WERI-Rb-1 (cell line): ENCODE measurements around the gene MAP7D1.
A peak's percentile ranks its signal among the peaks of the same experiment; 100 is the strongest.

Source experiments
- DNase-seq: peaks from one replicate; pipeline ENCODE4 v3.0.0-alpha.2; 2020
- H3K27ac ChIP-seq: fragments of 250-450 bp; sonication (Bioruptor Pico); 2 replicates; pipeline ENCODE4 v1.5.1; 2020; ENCODE audit warnings: mild to moderate bottlenecking, moderate library complexity
- H3K27me3 ChIP-seq: fragments of 250-450 bp; sonication (Bioruptor Pico); 2 replicates; pipeline ENCODE4 v1.5.1; 2021; ENCODE audit warnings: mild to moderate bottlenecking, low read depth, moderate library complexity; ENCODE audit not compliant: insufficient read depth, severe bottlenecking
- H3K36me3 ChIP-seq: fragments of 250-450 bp; sonication (Bioruptor Pico); 2 replicates; pipeline ENCODE4 v1.5.1; 2020; ENCODE audit warnings: mild to moderate bottlenecking, moderate library complexity
- H3K4me3 ChIP-seq: 2 replicates; pipeline ENCODE4 v1.5.1; 2011; ENCODE audit warnings: low read depth, mild to moderate bottlenecking, control low read depth, low read length
- H3K9me3 ChIP-seq: fragments of 250-450 bp; sonication (Bioruptor Pico); 2 replicates; pipeline ENCODE4 v1.5.1; 2021; ENCODE audit warnings: mild to moderate bottlenecking, moderate library complexity; ENCODE audit not compliant: severe bottlenecking
- TF ChIP-seq, protein P1 (sequence below): IDR thresholded peaks from 2 replicates; pipeline ENCODE4 v1.5.1; 2011; ENCODE audit warnings: low read depth, mild to moderate bottlenecking, control low read depth, inconsistent platforms, low read length

MAP7D1 gene

GRCh38 chr1:36151134-36151844 is 4.7 kb upstream of the MAP7D1 start:
- DNase-seq = no peak
- Histone ChIP-seq H3K27me3 (no peaks in the 10 kb centered on the region), H3K9me3 (no peaks in the 10 kb centered on the region), H3K27ac (peak overlapping the region; percentile 70), H3K36me3 (peaks cover 2% of the 10 kb centered on the region), H3K4me3 (no peak overlapping the region)
- TF ChIP-seq, protein P1, sequence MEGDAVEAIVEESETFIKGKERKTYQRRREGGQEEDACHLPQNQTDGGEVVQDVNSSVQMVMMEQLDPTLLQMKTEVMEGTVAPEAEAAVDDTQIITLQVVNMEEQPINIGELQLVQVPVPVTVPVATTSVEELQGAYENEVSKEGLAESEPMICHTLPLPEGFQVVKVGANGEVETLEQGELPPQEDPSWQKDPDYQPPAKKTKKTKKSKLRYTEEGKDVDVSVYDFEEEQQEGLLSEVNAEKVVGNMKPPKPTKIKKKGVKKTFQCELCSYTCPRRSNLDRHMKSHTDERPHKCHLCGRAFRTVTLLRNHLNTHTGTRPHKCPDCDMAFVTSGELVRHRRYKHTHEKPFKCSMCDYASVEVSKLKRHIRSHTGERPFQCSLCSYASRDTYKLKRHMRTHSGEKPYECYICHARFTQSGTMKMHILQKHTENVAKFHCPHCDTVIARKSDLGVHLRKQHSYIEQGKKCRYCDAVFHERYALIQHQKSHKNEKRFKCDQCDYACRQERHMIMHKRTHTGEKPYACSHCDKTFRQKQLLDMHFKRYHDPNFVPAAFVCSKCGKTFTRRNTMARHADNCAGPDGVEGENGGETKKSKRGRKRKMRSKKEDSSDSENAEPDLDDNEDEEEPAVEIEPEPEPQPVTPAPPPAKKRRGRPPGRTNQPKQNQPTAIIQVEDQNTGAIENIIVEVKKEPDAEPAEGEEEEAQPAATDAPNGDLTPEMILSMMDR = no peak

- no peak for DNase-seq
- TF ChIP-seq, protein P1 = no peak
- H3K9me3 ChIP-seq = no peaks in the 10 kb centered on the region
- peak overlapping the region; percentile 70 for H3K27ac ChIP-seq
- H3K4me3 ChIP-seq = no peak overlapping the region
- H3K27me3 ChIP-seq = no peaks in the 10 kb centered on the region
- H3K36me3 ChIP-seq = peaks cover 7% of the 10 kb centered on the region
These were observed 4.1 kb upstream of the MAP7D1 start for GRCh38 chr1:36151845-36152203.

GRCh38 chr1:36153476-36153875 is 2.5 kb upstream of the MAP7D1 start:
- H3K36me3 ChIP-seq = peaks cover 14% of the 10 kb centered on the region
- DNase-seq = no peak
- H3K4me3 ChIP-seq = no peak overlapping the region
- H3K9me3 ChIP-seq = no peaks in the 10 kb centered on the region
- H3K27me3 ChIP-seq = no peaks in the 10 kb centered on the region
- TF ChIP-seq, protein P1 = no peak
- H3K27ac ChIP-seq = no peak overlapping the region

- no peak for DNase-seq
- Histone ChIP-seq H3K27ac (peak overlapping the region; percentile 97), H3K27me3 (no peaks in the 10 kb centered on the region), H3K36me3 (peaks cover 20% of the 10 kb centered on the region), H3K4me3 (no peak overlapping the region), H3K9me3 (no peaks in the 10 kb centered on the region)
- TF ChIP-seq, protein P1 = no peak
These were observed 1.6 kb upstream of the MAP7D1 start for GRCh38 chr1:36154335-36154734.

DNA sequence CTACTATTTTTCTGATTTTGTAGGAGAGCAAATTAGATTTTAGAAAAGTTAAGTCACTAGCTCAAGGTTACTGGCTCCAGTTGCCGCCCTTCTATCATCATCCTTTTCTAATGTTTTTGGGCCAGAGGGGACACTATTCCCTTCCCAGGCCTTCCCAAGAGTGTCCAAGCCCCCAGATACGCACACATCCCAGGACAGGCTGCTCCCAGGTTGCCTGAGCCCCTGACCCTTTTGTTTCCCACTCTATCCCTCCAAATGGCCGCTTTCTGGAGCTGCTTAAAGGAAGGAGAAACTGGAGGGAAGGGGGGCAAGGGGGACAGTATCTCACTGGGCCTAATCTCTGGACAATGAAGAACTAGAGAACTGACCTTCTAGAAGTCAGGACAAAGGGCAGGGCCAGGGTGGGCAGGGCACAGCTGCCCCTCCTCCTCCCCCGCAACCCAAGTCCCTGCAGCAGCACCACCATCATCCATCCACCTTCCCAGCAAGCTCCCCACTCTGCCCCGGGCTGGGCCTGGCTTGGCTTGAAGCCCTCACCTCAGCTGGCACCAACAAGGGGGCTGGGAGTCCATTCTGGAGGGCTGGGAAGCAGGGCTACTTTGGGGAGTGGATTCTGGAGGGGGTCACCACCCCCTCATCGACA is 1.1 kb upstream of the MAP7D1 start:
- Histone ChIP-seq H3K27ac (peak overlapping the region; percentile 97), H3K36me3 (peaks cover 26% of the 10 kb centered on the region), H3K4me3 (peak overlapping the region; percentile 62), H3K27me3 (no peaks in the 10 kb centered on the region), H3K9me3 (no peaks in the 10 kb centered on the region)
- peak; percentile 32 for DNase-seq
- TF ChIP-seq, protein P1 = no peak
